Liver (tissue), 3 donors: ENCODE measurements around the gene SH3GL3.

Source experiments
- JUND ChIP-seq, 2 donors: IDR thresholded peaks; 2 replicates each; pipeline ENCODE4 v1.6.1; 2016; ENCODE audit warnings: antibody characterized with exemption in 2 of 2
- RAD21 ChIP-seq, 2 donors: IDR thresholded peaks; 2 replicates each; pipeline ENCODE4 v1.6.1; 2016; ENCODE audit warnings: antibody characterized with exemption in 2 of 2, mild to moderate bottlenecking in 2 of 2
- TAF1 ChIP-seq: conservative IDR thresholded peaks from 2 replicates; pipeline ENCODE4 v1.6.1; 2016; ENCODE audit warnings: antibody characterized with exemption, mild to moderate bottlenecking
- YY1 ChIP-seq: IDR thresholded peaks from 2 replicates; pipeline ENCODE4 v1.6.1; 2016; ENCODE audit warnings: antibody characterized with exemption, mild to moderate bottlenecking
- TF ChIP-seq, protein P1 (sequence below): fragments of 150-350 bp; IDR thresholded peaks from 2 replicates; pipeline ENCODE4 v1.5.1; 2017; ENCODE audit warnings: improper control_type of control experiment, low read depth, low read length; ENCODE audit not compliant: missing input control
- TF ChIP-seq, protein P2 (sequence below): IDR thresholded peaks from 2 replicates; pipeline ENCODE4 v1.6.1; 2016; ENCODE audit warnings: antibody characterized with exemption
- TF ChIP-seq, protein P3 (sequence below): IDR thresholded peaks from 2 replicates; pipeline ENCODE4 v1.6.1; 2016; ENCODE audit warnings: antibody characterized with exemption, mild to moderate bottlenecking
- TF ChIP-seq, protein P4 (sequence below): IDR thresholded peaks from 2 replicates; pipeline ENCODE4 v1.6.1; 2016; ENCODE audit warnings: antibody characterized with exemption
- TF ChIP-seq, protein P5 (sequence below): IDR thresholded peaks from 2 replicates; pipeline ENCODE4 v1.6.1; 2016; ENCODE audit warnings: antibody characterized with exemption
- donor health status: healthy.
- donor health status: healthy.

DNA sequence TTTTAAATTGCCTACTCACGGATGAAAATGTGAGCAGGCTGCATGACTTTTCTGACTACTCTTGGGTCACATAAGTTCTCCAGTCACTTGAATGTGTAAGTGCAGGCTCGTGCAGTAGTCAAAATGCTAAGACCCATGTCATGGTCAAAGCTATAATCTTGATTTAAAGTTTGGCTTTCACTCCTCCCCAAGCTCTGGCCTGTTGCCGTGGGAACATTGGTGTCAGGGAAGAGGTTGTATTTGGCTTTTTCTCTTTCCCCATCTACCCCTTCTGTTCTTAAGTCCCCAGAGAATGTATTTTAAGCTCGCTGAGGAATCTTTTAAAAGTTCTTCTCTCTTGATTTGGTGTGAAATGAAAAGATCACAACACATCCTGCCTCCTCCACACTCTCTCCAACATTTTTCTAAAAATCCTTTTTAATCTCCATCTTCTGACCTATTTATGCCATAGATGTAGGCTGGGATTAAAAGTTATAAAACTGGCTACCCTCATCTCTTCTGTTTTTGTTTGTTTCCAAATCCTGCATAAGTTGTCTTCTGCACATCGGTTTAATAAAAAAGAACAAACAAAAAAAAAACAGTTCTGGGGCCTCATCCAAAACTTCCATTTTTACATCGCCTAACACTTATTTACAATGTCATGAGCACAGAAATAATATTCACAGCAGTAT is 145.4 kb downstream of the SH3GL3 start:
- TF ChIP-seq, protein P1, sequence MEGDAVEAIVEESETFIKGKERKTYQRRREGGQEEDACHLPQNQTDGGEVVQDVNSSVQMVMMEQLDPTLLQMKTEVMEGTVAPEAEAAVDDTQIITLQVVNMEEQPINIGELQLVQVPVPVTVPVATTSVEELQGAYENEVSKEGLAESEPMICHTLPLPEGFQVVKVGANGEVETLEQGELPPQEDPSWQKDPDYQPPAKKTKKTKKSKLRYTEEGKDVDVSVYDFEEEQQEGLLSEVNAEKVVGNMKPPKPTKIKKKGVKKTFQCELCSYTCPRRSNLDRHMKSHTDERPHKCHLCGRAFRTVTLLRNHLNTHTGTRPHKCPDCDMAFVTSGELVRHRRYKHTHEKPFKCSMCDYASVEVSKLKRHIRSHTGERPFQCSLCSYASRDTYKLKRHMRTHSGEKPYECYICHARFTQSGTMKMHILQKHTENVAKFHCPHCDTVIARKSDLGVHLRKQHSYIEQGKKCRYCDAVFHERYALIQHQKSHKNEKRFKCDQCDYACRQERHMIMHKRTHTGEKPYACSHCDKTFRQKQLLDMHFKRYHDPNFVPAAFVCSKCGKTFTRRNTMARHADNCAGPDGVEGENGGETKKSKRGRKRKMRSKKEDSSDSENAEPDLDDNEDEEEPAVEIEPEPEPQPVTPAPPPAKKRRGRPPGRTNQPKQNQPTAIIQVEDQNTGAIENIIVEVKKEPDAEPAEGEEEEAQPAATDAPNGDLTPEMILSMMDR = no peak
- TF ChIP-seq, protein P2, sequence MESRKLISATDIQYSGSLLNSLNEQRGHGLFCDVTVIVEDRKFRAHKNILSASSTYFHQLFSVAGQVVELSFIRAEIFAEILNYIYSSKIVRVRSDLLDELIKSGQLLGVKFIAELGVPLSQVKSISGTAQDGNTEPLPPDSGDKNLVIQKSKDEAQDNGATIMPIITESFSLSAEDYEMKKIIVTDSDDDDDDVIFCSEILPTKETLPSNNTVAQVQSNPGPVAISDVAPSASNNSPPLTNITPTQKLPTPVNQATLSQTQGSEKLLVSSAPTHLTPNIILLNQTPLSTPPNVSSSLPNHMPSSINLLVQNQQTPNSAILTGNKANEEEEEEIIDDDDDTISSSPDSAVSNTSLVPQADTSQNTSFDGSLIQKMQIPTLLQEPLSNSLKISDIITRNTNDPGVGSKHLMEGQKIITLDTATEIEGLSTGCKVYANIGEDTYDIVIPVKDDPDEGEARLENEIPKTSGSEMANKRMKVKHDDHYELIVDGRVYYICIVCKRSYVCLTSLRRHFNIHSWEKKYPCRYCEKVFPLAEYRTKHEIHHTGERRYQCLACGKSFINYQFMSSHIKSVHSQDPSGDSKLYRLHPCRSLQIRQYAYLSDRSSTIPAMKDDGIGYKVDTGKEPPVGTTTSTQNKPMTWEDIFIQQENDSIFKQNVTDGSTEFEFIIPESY = no peak
- TF ChIP-seq YY1 = no peak
- TF ChIP-seq JUND (IDR thresholded peaks at IDR 0.05) = no peak
- no peak for TF ChIP-seq RAD21 (IDR thresholded peaks at IDR 0.05)
- TF ChIP-seq, protein P3, sequence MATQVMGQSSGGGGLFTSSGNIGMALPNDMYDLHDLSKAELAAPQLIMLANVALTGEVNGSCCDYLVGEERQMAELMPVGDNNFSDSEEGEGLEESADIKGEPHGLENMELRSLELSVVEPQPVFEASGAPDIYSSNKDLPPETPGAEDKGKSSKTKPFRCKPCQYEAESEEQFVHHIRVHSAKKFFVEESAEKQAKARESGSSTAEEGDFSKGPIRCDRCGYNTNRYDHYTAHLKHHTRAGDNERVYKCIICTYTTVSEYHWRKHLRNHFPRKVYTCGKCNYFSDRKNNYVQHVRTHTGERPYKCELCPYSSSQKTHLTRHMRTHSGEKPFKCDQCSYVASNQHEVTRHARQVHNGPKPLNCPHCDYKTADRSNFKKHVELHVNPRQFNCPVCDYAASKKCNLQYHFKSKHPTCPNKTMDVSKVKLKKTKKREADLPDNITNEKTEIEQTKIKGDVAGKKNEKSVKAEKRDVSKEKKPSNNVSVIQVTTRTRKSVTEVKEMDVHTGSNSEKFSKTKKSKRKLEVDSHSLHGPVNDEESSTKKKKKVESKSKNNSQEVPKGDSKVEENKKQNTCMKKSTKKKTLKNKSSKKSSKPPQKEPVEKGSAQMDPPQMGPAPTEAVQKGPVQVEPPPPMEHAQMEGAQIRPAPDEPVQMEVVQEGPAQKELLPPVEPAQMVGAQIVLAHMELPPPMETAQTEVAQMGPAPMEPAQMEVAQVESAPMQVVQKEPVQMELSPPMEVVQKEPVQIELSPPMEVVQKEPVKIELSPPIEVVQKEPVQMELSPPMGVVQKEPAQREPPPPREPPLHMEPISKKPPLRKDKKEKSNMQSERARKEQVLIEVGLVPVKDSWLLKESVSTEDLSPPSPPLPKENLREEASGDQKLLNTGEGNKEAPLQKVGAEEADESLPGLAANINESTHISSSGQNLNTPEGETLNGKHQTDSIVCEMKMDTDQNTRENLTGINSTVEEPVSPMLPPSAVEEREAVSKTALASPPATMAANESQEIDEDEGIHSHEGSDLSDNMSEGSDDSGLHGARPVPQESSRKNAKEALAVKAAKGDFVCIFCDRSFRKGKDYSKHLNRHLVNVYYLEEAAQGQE = no peak
- TF ChIP-seq TAF1 = no peak
- TF ChIP-seq, protein P4, sequence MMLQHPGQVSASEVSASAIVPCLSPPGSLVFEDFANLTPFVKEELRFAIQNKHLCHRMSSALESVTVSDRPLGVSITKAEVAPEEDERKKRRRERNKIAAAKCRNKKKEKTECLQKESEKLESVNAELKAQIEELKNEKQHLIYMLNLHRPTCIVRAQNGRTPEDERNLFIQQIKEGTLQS = no peak
- TF ChIP-seq, protein P5, sequence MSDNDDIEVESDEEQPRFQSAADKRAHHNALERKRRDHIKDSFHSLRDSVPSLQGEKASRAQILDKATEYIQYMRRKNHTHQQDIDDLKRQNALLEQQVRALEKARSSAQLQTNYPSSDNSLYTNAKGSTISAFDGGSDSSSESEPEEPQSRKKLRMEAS = no peak
